ENCODE data around the gene EHMT2. TPM values are rescaled to one million over a fixed set of nuclear protein-coding genes. Genes with fewer than 3 reads are reported as not detected.

EHMT2 gene
- total and polyA plus RNA-seq, 2 of the 8 experiments (the other 6 are each of a cell fraction or from before 2014, with no cell fraction given): 125 to 177 TPM

DNA sequence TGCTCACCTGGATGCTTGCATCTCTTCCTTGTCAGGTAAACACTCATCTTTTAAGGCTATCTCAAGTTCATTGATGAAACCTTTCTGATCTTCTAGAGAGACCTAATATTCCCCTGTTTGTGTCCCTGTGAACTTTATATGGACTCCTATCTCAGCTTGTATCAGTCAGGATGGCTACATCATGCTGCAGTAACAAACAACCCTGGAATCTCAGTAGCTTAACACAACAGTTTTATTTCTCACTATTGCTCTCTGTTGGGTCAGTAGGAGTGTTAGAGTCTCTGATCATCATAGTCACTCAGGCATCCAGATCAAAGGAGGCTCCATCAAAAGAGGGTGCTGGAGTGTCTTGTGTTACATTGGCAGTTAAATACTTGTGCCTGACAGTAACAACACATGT is 17.9 kb upstream of the EHMT2 start:
- Histone ChIP-seq H3K23ac (ENCODE audit: insufficient read length) (no peak overlapping the region), H3K27me3 (replicated peaks in 1 of 4; ENCODE audit: control insufficient read depth in 3 of 4, extremely low read depth in 1 of 4, insufficient read depth in 3 of 4, low read length in 3 of 4) (no peaks in the 10 kb centered on the region), H4K20me1 (replicated peaks in 1 of 2; ENCODE audit: control insufficient read depth in 1 of 2, insufficient read depth in 2 of 2, low read length in 2 of 2) (no peaks in the 10 kb centered on the region), H2BK12ac (ENCODE audit: low read depth, low read length) (no peak overlapping the region), H3K9me3 (ENCODE audit: insufficient read depth in 2 of 2, low read depth in 1 of 2, low read length in 1 of 2) (no peaks in the 10 kb centered on the region), H3K79me1 (ENCODE audit: low read depth, low read length) (no peaks in the 10 kb centered on the region), H3K4ac (replicated peaks; ENCODE audit: insufficient read length, low read depth, low read length) (no peak overlapping the region), H2BK5ac (ENCODE audit: low read depth, low read length) (no peak overlapping the region), H3K4me2 (ENCODE audit: insufficient read depth in 1 of 2, low read depth in 2 of 2, low read length in 2 of 2) (no peak overlapping the region), H2AK5ac (ENCODE audit: low read depth, low read length) (no peak overlapping the region), H3K18ac (ENCODE audit: extremely low read depth, low read length) (no peak overlapping the region), H2BK120ac (replicated peaks; ENCODE audit: low read depth, low read length) (no peak overlapping the region), H2BK20ac (ENCODE audit: low read length) (no peak overlapping the region), H4K8ac (ENCODE audit: extremely low read depth, insufficient read depth, low read length) (no peak overlapping the region), H4K5ac (ENCODE audit: insufficient read length, low read depth, low read length) (no peak overlapping the region), H3K4me1 (replicated peaks in 1 of 4; ENCODE audit: control insufficient read depth in 3 of 4, insufficient read depth in 4 of 4, low read length in 3 of 4) (no peaks in the 10 kb centered on the region), H4K91ac (replicated peaks; ENCODE audit: insufficient read length, low read length) (no peak overlapping the region), H3K56ac (replicated peaks; ENCODE audit: insufficient read length, low read depth, low read length) (no peak overlapping the region), H3K9ac (replicated peaks in 1 of 4; ENCODE audit: extremely low read depth in 1 of 4, low read depth in 3 of 4, low read length in 3 of 4) (no peak overlapping the region), H2AFZ (ENCODE audit: low read length) (no peak overlapping the region), H2BK15ac (ENCODE audit: low read length) (no peak overlapping the region), H3K79me2 (ENCODE audit: control insufficient read depth in 1 of 2, insufficient read depth in 2 of 2, low read length in 2 of 2) (no peaks in the 10 kb centered on the region), H3K36me3 (ENCODE audit: control insufficient read depth in 2 of 4, insufficient read depth in 4 of 4, low read length in 3 of 4) (no peaks in the 10 kb centered on the region), H3K23me2 (ENCODE audit: low read depth, low read length) (no peaks in the 10 kb centered on the region; the same call in 1 of the 2 replicates), H3K14ac (ENCODE audit: insufficient read length) (no peak overlapping the region), H3K27ac (ENCODE audit: low read depth, low read length) (no peak overlapping the region), H3K4me3 (ENCODE audit: extremely low read depth in 1 of 4, insufficient read depth in 2 of 4, low read depth in 3 of 4, low read length in 4 of 4) (no peak overlapping the region)
- FAIRE-seq (no peak), DNase-seq (ENCODE audit: low read depth in 1 of 2, low spot score in 2 of 2) (no peak)
- CTCF ChIA-PET (ENCODE audit: partially characterized antibody): interaction anchor here (0.8 to 2.1 kb wide), 4 partner anchors 8 to 37 kb away, joined by 3 to 5 read pairs (median 4); no protein-coding TSS in a partner anchor
- POLR2A ChIA-PET (ENCODE audit: partially characterized antibody): no interaction called here
- TF ChIP-seq FOSL1 (IDR thresholded peaks at IDR 0.05; ENCODE audit: insufficient read depth, low read depth, low read length) (no peak), BACH1 (IDR thresholded peaks at IDR 0.05; ENCODE audit: low read length) (no peak), CHD2 (IDR thresholded peaks at IDR 0.05; ENCODE audit: low read length) (no peak), HDAC2 (IDR thresholded peaks at IDR 0.05; ENCODE audit: borderline replicate concordance in 1 of 2, low read depth in 2 of 2, low read length in 2 of 2) (no peak), CHD1 (IDR thresholded peaks at IDR 0.05; ENCODE audit: low read depth, low read length) (no peak), JUND (IDR thresholded peaks at IDR 0.05; ENCODE audit: low read length) (no peak), SIRT6 (IDR thresholded peaks at IDR 0.05; ENCODE audit: low read length) (no peak), NANOG (IDR thresholded peaks at IDR 0.05; ENCODE audit: insufficient read depth, low read depth, low read length, poor library complexity, severe bottlenecking) (no peak)

All from H1 (cell line).